ENCODE measurements around the gene ARAP2. TPM values are rescaled to one million over a fixed set of nuclear protein-coding genes. Genes with fewer than 3 reads are reported as not detected.

Gene ARAP2
- total RNA-seq, 6 experiments from 2014 or later: 6.4 to 15.4 (median 10.2) TPM

DNA sequence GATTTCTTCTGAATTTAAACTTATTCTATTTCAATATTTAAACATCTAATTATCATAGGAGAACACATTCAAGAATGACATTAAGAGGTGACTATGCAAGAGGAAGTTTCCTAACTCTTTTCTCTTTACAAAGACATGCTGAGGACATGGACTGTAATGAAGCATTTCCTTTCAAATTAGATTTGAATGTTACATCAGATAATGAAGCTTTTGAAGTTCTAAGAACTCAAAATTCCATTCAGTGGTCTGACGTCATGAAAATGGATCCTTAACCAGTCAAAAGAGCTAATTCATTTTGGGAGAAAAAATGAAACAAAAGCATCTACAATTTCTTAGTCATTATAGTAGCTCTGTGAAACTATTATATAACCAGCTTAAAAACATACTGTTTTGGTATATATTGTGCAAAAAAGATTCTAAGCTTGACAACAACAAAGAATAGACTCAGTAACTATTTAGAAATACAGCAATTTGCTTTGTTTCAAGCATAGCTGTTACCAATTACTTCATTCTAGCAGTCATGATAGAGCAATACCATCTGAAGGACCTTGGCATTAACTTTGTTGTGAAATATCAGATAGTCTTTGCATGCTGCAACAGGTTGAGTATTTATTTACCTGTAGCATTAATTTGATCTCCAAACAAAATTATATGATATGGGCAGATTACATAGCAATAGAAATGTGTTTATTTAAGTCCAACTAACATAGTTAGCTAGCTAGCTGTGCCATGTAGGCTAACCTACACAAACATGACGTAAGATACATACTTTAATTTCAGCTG, 23.4 kb upstream of the ARAP2 start:
- Histone ChIP-seq H3K9me3 (no peaks in the 10 kb centered on the region), H3K36me3 (no peaks in the 10 kb centered on the region), H3K27me3 (no peaks in the 10 kb centered on the region), H3K4me3 (no peak overlapping the region), H3K27ac (no peak overlapping the region), H3K4me1 (no peaks in the 10 kb centered on the region)
- intact Hi-C loops (cut with DNase I): no loop called here
- no peak for TF ChIP-seq POLR2A (IDR thresholded peaks at IDR 0.05)
- no peak for TF ChIP-seq CTCF (IDR thresholded peaks at IDR 0.05)
- 63% methylated on average over 2 of the region's 2 CpGs for WGBS (ENCODE audit: insufficient coverage, low coverage, low lambda C conversion rate, missing lambda C conversion rate)
- DNase-seq (no peak), ATAC-seq (peak in 2 of 4 donors; percentile 41 to 59)

DNA sequence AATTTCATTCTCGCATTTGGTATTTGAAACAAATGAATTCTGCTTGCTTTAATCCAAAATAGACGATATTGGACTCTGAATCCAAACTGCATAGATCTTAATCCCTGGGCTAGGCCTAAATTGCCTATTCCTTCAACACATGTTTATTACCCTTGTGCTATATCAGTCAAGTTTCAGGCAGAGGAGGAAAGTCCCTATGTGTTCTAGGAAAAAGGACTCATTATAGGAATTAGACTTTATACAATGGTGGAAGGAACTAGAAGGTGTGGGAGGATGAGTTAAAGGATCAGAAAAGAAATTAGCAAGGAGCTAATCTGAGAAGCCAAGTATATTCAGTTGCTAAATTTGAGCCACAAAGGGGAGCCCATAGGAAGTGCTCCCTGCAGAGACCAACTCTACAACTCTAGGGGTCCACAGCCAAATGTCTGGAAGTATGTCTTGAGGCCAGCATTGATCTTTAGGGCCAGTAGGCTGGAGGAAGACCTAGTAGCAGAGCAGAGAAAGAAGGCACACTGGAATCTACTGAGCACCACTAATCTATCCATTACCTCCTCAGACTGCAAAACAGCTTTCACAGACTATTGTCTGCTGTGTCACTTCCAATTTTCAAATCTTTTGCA, 20.0 kb upstream of the ARAP2 start:
- H3K27ac ChIP-seq: no peak overlapping the region
- TF ChIP-seq CTCF (IDR thresholded peaks at IDR 0.05): no peak
- no peak for TF ChIP-seq POLR2A (IDR thresholded peaks at IDR 0.05)
- H3K36me3 ChIP-seq: no peaks in the 10 kb centered on the region
- H3K9me3 ChIP-seq: no peaks in the 10 kb centered on the region
- ATAC-seq (no peak), DNase-seq (no peak)
- H3K4me1 ChIP-seq: no peaks in the 10 kb centered on the region
- intact Hi-C loops (cut with DNase I): no loop called here
- WGBS (ENCODE audit: insufficient coverage, low coverage, low lambda C conversion rate, missing lambda C conversion rate): 91% methylated on average over 2 of the region's 2 CpGs
- H3K4me3 ChIP-seq: no peak overlapping the region
- H3K27me3 ChIP-seq: no peaks in the 10 kb centered on the region

GRCh38 chr4:36260731-36261130, 16.4 kb upstream of the ARAP2 start:
- H3K9me3 ChIP-seq: no peaks in the 10 kb centered on the region
- no peak for ATAC-seq
- no peaks in the 10 kb centered on the region for H3K4me1 ChIP-seq
- intact Hi-C loops (cut with DNase I): no loop called here
- DNase-seq: no peak
- WGBS (ENCODE audit: insufficient coverage, low coverage, low lambda C conversion rate, missing lambda C conversion rate): 77% methylated on average over 2 of the region's 5 CpGs
- no peak overlapping the region for H3K27ac ChIP-seq
- H3K4me3 ChIP-seq: no peak overlapping the region
- no peak for TF ChIP-seq POLR2A (IDR thresholded peaks at IDR 0.05)
- no peak for TF ChIP-seq CTCF (IDR thresholded peaks at IDR 0.05)
- H3K27me3 ChIP-seq: no peaks in the 10 kb centered on the region
- no peaks in the 10 kb centered on the region for H3K36me3 ChIP-seq

DNA sequence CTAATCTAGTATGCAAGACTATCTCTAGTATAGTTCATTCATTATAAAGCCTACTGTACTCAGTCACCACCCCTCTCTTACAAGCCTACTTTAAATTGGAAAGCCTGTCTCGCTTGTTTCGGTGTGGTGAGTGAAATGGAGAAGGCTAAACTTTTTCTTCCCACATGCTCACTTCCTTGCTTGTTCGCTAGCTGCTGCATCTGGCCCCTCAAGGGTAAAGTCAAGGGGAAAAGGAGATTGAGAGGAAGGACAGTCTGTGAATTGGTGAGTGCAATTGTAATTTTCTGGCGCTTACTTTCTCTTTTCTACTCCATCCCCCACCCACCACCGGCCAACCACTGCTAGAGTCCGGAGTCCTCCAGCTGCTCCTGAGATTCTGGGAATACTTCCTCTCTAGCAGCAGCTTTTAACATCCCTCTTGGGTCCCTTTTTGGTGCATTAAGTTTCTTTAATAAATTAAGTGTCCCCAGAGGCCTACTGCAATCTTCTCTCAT, 12.1 kb upstream of the ARAP2 start:
- Histone ChIP-seq H3K27ac (no peak overlapping the region), H3K4me1 (no peaks in the 10 kb centered on the region), H3K9me3 (no peaks in the 10 kb centered on the region), H3K4me3 (no peak overlapping the region), H3K36me3 (no peaks in the 10 kb centered on the region), H3K27me3 (no peaks in the 10 kb centered on the region)
- peak in 2 of 4 donors; percentile 18 to 22 for ATAC-seq
- no peak for TF ChIP-seq POLR2A (IDR thresholded peaks at IDR 0.05)
- no peak for TF ChIP-seq CTCF (IDR thresholded peaks at IDR 0.05)
- DNase-seq: no peak
- intact Hi-C loops (cut with DNase I): no loop called here
- 48% methylated on average over 6 of the region's 6 CpGs for WGBS (ENCODE audit: insufficient coverage, low coverage, low lambda C conversion rate, missing lambda C conversion rate)
